ENCODE measurements around the gene ZBED6. TPM values are rescaled to one million over a fixed set of nuclear protein-coding genes. Genes with fewer than 3 reads are reported as not detected.

The ZBED6 gene
- total RNA-seq, 1 donor from 2014 or later, result 30.3 TPM

- no peaks in the 10 kb centered on the region for H3K27me3 Mint-ChIP-seq (ENCODE audit: unreplicated experiment)
- H3K27ac Mint-ChIP-seq (ENCODE audit: unreplicated experiment), result no peak overlapping the region
- DNase-seq (ENCODE audit: low spot score), result no peak
- H3K9me3 Mint-ChIP-seq (ENCODE audit: unreplicated experiment), result no peaks in the 10 kb centered on the region
- peaks cover 20% of the 10 kb centered on the region for H3K4me1 Mint-ChIP-seq (ENCODE audit: unreplicated experiment)
- TF ChIP-seq CTCF (IDR thresholded peaks at IDR 0.05; ENCODE audit: unreplicated experiment), result no peak
- no peak overlapping the region for H3K4me3 Mint-ChIP-seq (ENCODE audit: unreplicated experiment)
- no peaks in the 10 kb centered on the region for H3K36me3 Mint-ChIP-seq (ENCODE audit: low read depth, unreplicated experiment)
Observed at GRCh38 chr1:203772836-203773235, 22.6 kb upstream of the ZBED6 start.

GRCh38 chr1:203776636-203777035, 18.8 kb upstream of the ZBED6 start:
- no peak for TF ChIP-seq CTCF (IDR thresholded peaks at IDR 0.05; ENCODE audit: unreplicated experiment)
- Mint-ChIP-seq H3K9me3 (ENCODE audit: unreplicated experiment) (no peaks in the 10 kb centered on the region), H3K36me3 (ENCODE audit: low read depth, unreplicated experiment) (no peaks in the 10 kb centered on the region), H3K4me1 (ENCODE audit: unreplicated experiment) (peaks cover 6% of the 10 kb centered on the region), H3K4me3 (ENCODE audit: unreplicated experiment) (no peak overlapping the region), H3K27me3 (ENCODE audit: unreplicated experiment) (no peaks in the 10 kb centered on the region), H3K27ac (ENCODE audit: unreplicated experiment) (no peak overlapping the region)
- DNase-seq (ENCODE audit: low spot score), result peak; percentile 11

- Mint-ChIP-seq H3K4me1 (ENCODE audit: unreplicated experiment) (peaks cover 6% of the 10 kb centered on the region), H3K27me3 (ENCODE audit: unreplicated experiment) (no peaks in the 10 kb centered on the region), H3K9me3 (ENCODE audit: unreplicated experiment) (no peaks in the 10 kb centered on the region), H3K4me3 (ENCODE audit: unreplicated experiment) (no peak overlapping the region), H3K36me3 (ENCODE audit: low read depth, unreplicated experiment) (no peaks in the 10 kb centered on the region), H3K27ac (ENCODE audit: unreplicated experiment) (no peak overlapping the region)
- TF ChIP-seq CTCF (IDR thresholded peaks at IDR 0.05; ENCODE audit: unreplicated experiment), result no peak
- no peak for DNase-seq (ENCODE audit: low spot score)
Observed at GRCh38 chr1:203777596-203777995, 17.8 kb upstream of the ZBED6 start.

DNA sequence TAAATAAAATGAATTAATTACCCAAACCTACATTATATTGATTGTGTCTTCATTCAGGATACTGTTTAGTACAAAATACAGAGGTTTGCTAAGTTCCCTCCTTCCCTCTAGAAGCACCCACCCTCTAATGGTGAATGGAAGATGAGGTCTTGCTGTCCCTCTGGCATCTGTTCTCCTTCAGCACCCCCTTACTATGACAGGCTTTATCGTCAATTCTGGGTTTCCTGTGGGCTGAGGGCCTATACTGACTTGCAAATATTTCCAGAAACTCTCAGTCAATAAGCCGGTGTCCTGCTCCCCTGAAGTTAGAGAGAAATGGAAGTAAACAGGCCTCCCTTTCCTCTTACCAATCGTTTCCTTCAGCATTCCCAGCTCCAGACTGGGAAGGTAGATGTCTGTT, 17.3 kb upstream of the ZBED6 start:
- TF ChIP-seq CTCF (IDR thresholded peaks at IDR 0.05; ENCODE audit: unreplicated experiment), result no peak
- Mint-ChIP-seq H3K27me3 (ENCODE audit: unreplicated experiment) (no peaks in the 10 kb centered on the region), H3K4me1 (ENCODE audit: unreplicated experiment) (peaks cover 6% of the 10 kb centered on the region), H3K36me3 (ENCODE audit: low read depth, unreplicated experiment) (no peaks in the 10 kb centered on the region), H3K9me3 (ENCODE audit: unreplicated experiment) (no peaks in the 10 kb centered on the region), H3K27ac (ENCODE audit: unreplicated experiment) (no peak overlapping the region), H3K4me3 (ENCODE audit: unreplicated experiment) (no peak overlapping the region)
- no peak for DNase-seq (ENCODE audit: low spot score)

DNA sequence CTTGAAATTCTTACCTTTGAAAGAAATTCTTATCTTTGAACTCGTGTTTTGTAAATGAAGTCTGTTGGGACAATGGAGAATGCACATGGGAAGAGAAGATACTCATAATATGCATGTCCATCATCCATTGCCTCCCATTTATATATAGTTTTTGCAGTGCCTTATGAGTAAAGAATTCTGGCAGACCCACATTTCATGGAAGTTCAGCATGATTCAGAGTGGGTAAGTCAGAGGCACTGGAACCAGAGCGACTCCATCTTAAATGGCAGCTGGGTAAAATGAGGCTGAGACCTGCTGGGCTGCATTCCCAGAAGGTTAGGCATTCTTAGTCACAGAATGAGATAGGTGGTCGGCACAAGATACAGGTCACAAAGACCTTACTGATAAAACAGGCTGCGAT, 16.6 kb upstream of the ZBED6 start:
- H3K27me3 Mint-ChIP-seq (ENCODE audit: unreplicated experiment), result no peaks in the 10 kb centered on the region
- no peaks in the 10 kb centered on the region for H3K36me3 Mint-ChIP-seq (ENCODE audit: low read depth, unreplicated experiment)

More for the DNA sequence above, 16.6 kb upstream of the ZBED6 start:
- Mint-ChIP-seq H3K4me1 (ENCODE audit: unreplicated experiment) (peaks cover 6% of the 10 kb centered on the region), H3K4me3 (ENCODE audit: unreplicated experiment) (no peak overlapping the region), H3K9me3 (ENCODE audit: unreplicated experiment) (no peaks in the 10 kb centered on the region), H3K27ac (ENCODE audit: unreplicated experiment) (no peak overlapping the region)
- no peak for TF ChIP-seq CTCF (IDR thresholded peaks at IDR 0.05; ENCODE audit: unreplicated experiment)
- DNase-seq (ENCODE audit: low spot score), result no peak
